Fibroblast of lung (primary cell): ENCODE results near the gene PTPN13.

Experiments
- CTCF ChIP-seq, 2 donors: IDR thresholded peaks in 1 of 2; conservative IDR thresholded peaks in 1 of 2; 1 replicate in 1 of 2; 2 replicates in 1 of 2; pipeline ENCODE4 v1.5.1; 2011 to 2012; ENCODE audit warnings: low read length in 2 of 2, control low read depth in 1 of 2, inconsistent platforms in 1 of 2, low read depth in 1 of 2, mild to moderate bottlenecking in 1 of 2
- EZH2 ChIP-seq: IDR thresholded peaks from 2 replicates; pipeline ENCODE4 v1.5.1; 2012; ENCODE audit warnings: low read length, control low read depth, mild to moderate bottlenecking; ENCODE audit errors: missing control alignments

- TF ChIP-seq CTCF (conservative IDR thresholded peaks at IDR 0.05 in 1 of 2, IDR thresholded peaks at IDR 0.05 in 1 of 2; ENCODE audit: low read depth in 1 of 2, low read length in 2 of 2) (no peak), EZH2 (no peak)
Observed at GRCh38 chr4:86627462-86628135, 33.5 kb downstream of the PTPN13 start.
